Smooth muscle cell (in vitro differentiated cells): ENCODE data around the gene PCDH1. TPM values are rescaled to one million over a fixed set of nuclear protein-coding genes. Genes with fewer than 3 reads are reported as not detected.

Experiments used
- DNase-seq: peaks from one replicate; lab custom pipeline; 2025; ENCODE audit not compliant: unreplicated experiment; lab: John Stamatoyannopoulos, UW
- H2AFZ ChIP-seq: fragments of 200-600 bp; sonication (generic); 2 replicates; pipeline ENCODE4 v1.6.0; 2016; ENCODE audit warnings: antibody characterized with exemption, low read depth, mild to moderate bottlenecking
- H3F3A ChIP-seq: fragments of 200-600 bp; sonication (generic); 2 replicates; pipeline ENCODE4 v1.6.0; 2017; ENCODE audit warnings: antibody characterized with exemption, low read depth
- H3K27ac ChIP-seq: fragments of 200-600 bp; sonication (generic); 2 replicates; pipeline ENCODE4 v1.5.1; 2016; ENCODE audit warnings: low read depth, mild to moderate bottlenecking
- H3K27me3 ChIP-seq: fragments of 200-600 bp; sonication (generic); 2 replicates; pipeline ENCODE4 v1.6.1; 2016; ENCODE audit warnings: low read depth, mild to moderate bottlenecking
- H3K36me3 ChIP-seq: fragments of 200-600 bp; sonication (generic); 2 replicates; pipeline ENCODE4 v1.5.1; 2016; ENCODE audit warnings: low read depth
- H3K4me1 ChIP-seq: fragments of 200-600 bp; sonication (generic); 2 replicates; pipeline ENCODE4 v1.5.1; 2016; ENCODE audit warnings: low read depth
- H3K4me2 ChIP-seq: fragments of 200-600 bp; sonication (generic); 2 replicates; pipeline ENCODE4 v1.6.0; 2016; ENCODE audit warnings: mild to moderate bottlenecking
- H3K4me3 ChIP-seq: fragments of 200-600 bp; sonication (generic); 2 replicates; pipeline ENCODE4 v1.5.1; 2016; ENCODE audit warnings: mild to moderate bottlenecking
- H3K79me2 ChIP-seq: fragments of 200-600 bp; sonication (generic); 2 replicates; pipeline ENCODE4 v1.6.0; 2016; ENCODE audit warnings: low read depth, mild to moderate bottlenecking
- H3K9ac ChIP-seq: fragments of 200-600 bp; sonication (generic); 2 replicates; pipeline ENCODE4 v1.6.0; 2016; ENCODE audit warnings: low read depth
- H3K9me3 ChIP-seq: fragments of 200-600 bp; sonication (generic); replicated peaks from 2 replicates; pipeline ENCODE4 v1.5.1; 2016; ENCODE audit warnings: low read depth
- H4K20me1 ChIP-seq: fragments of 200-600 bp; sonication (generic); 2 replicates; pipeline ENCODE4 v1.6.0; 2016; ENCODE audit warnings: low read depth
- CTCF ChIP-seq: fragments of 200-600 bp; sonication (generic); IDR thresholded peaks from 2 replicates; pipeline ENCODE4 v1.5.1; 2017; ENCODE audit warnings: borderline replicate concordance, mild to moderate bottlenecking, antibody characterized with exemption; ENCODE audit not compliant: insufficient read depth, poor library complexity, severe bottlenecking
- WGBS: methylation state at CpG from one replicate; pipeline ENCODE4 v1.1.7; 2016; ENCODE audit warnings: low lambda C conversion rate; 5-methylcytosine and 5-hydroxymethylcytosine counted together
- polyA plus RNA-seq: library from polyadenylated mRNA; unstranded; fragments of >200 nt; fragmentation: Nextera tagmentation; extraction: Ambion mirVana; gene quantifications from 2 replicates; pipeline ENCODE4 v1.2.1, GENCODE V29; 2016
- total RNA-seq: library from RNA; depleted of rRNA; stranded (reverse); fragments of >200 nt; gene quantifications from 2 replicates; pipeline ENCODE4 v1.2.3, GENCODE V29; 2014

Gene PCDH1
- total and polyA plus RNA-seq, 2 experiments from 2014 or later = 2.5 to 14.7 TPM

- no peak overlapping the region for H3K9ac ChIP-seq
- WGBS = 72% methylated on average over 14 of the region's 14 CpGs
- H3F3A ChIP-seq = no peaks in the 10 kb centered on the region
- H4K20me1 ChIP-seq = no peaks in the 10 kb centered on the region
- no peak overlapping the region for H3K27ac ChIP-seq
- H3K9me3 ChIP-seq = no peaks in the 10 kb centered on the region
- no peak overlapping the region for H3K4me3 ChIP-seq
- H3K36me3 ChIP-seq = no peaks in the 10 kb centered on the region
- H3K4me2 ChIP-seq = no peak overlapping the region
- no peak for DNase-seq
- peaks cover 44% of the 10 kb centered on the region for H3K4me1 ChIP-seq
- no peak overlapping the region for H2AFZ ChIP-seq
- no peaks in the 10 kb centered on the region for H3K79me2 ChIP-seq
- no peaks in the 10 kb centered on the region for H3K27me3 ChIP-seq
- no peak for TF ChIP-seq CTCF
These were observed 36.6 kb downstream of the PCDH1 start for GRCh38 chr5:141841378-141842180.

- H4K20me1 ChIP-seq = no peaks in the 10 kb centered on the region
- no peaks in the 10 kb centered on the region for H3F3A ChIP-seq
- WGBS = 65% methylated on average over 6 of the region's 6 CpGs
- H3K36me3 ChIP-seq = no peaks in the 10 kb centered on the region
- TF ChIP-seq CTCF = no peak
- no peaks in the 10 kb centered on the region for H3K9me3 ChIP-seq
- H3K9ac ChIP-seq = no peak overlapping the region
- H3K27me3 ChIP-seq = no peaks in the 10 kb centered on the region
- H3K4me3 ChIP-seq = no peak overlapping the region
- no peaks in the 10 kb centered on the region for H3K79me2 ChIP-seq
- H3K27ac ChIP-seq = no peak overlapping the region
- no peak overlapping the region for H2AFZ ChIP-seq
- peaks cover 44% of the 10 kb centered on the region for H3K4me1 ChIP-seq
- DNase-seq = no peak
- no peak overlapping the region for H3K4me2 ChIP-seq
These were observed 37.3 kb downstream of the PCDH1 start for GRCh38 chr5:141840826-141841360.

GRCh38 chr5:141840280-141840812, 37.9 kb downstream of the PCDH1 start:
- Histone ChIP-seq H3K9ac (no peak overlapping the region), H3F3A (no peaks in the 10 kb centered on the region), H3K4me3 (no peak overlapping the region), H3K27ac (no peak overlapping the region), H3K4me1 (peaks cover 44% of the 10 kb centered on the region), H3K27me3 (no peaks in the 10 kb centered on the region), H3K4me2 (no peak overlapping the region), H3K36me3 (no peaks in the 10 kb centered on the region), H3K79me2 (no peaks in the 10 kb centered on the region), H3K9me3 (no peaks in the 10 kb centered on the region), H4K20me1 (no peaks in the 10 kb centered on the region), H2AFZ (no peak overlapping the region)
- no peak for TF ChIP-seq CTCF
- DNase-seq = no peak
- WGBS = 75% methylated on average over 3 of the region's 3 CpGs
